Thyroid gland (tissue), 4 donors: ENCODE measurements around the gene TAOK1.

Experiments used
- CTCF ChIP-seq, 6 experiments: fragments of 200-600 bp in 3 of 6; fragments of 450-650 bp in 3 of 6; sonication (generic) in 3 of 6; IDR thresholded peaks; one replicate each; pipeline ENCODE4 v1.5.1; 2016 to 2019; ENCODE audit warnings: antibody characterized with exemption in 6 of 6, mild to moderate bottlenecking in 2 of 6, inconsistent platforms in 1 of 6, moderate library complexity in 1 of 6
- POLR2A ChIP-seq, 2 donors: fragments of 450-650 bp; IDR thresholded peaks; one replicate each; pipeline ENCODE4 v1.6.1; 2017; ENCODE audit warnings: antibody characterized with exemption in 2 of 2, mild to moderate bottlenecking in 2 of 2, moderate library complexity in 1 of 2

GRCh38 chr17:29560316-29560715, 170.2 kb downstream of the TAOK1 start:
- TF ChIP-seq CTCF (IDR thresholded peaks at IDR 0.05) (no peak), POLR2A (IDR thresholded peaks at IDR 0.05) (no peak)
